C4-2B (cell line): Measurements from ENCODE around the gene HTR3E.
A peak's percentile ranks its signal among the peaks of the same experiment; 100 is the strongest.

Source experiments
- CTCF ChIP-seq: fragments of 450-650 bp; conservative IDR thresholded peaks from 2 replicates; pipeline ENCODE4 v1.5.1; 2017; ENCODE audit warnings: mild to moderate bottlenecking
- ZFX ChIP-seq: fragments of 450-650 bp; IDR thresholded peaks from 2 replicates; pipeline ENCODE4 v1.6.1; 2017

- TF ChIP-seq CTCF (peak; percentile 84), ZFX (no peak)
Measured at GRCh38 chr3:184145111-184145524, 48.3 kb downstream of the HTR3E start.
